GM18505 (cell line): Measurements from ENCODE around the gene ZFYVE9.

ENCODE experiments used
- ATAC-seq: cut with Tn5 transposase; IDR thresholded peaks from one replicate; pipeline ENCODE4 v1.9.1; 2021; ENCODE audit not compliant: unreplicated experiment
- POLR2A ChIP-seq: IDR thresholded peaks from 4 replicates; pipeline ENCODE4 v1.6.1; 2011; ENCODE audit warnings: borderline replicate concordance; ENCODE audit not compliant: insufficient read depth, insufficient read length; ENCODE audit errors: extremely low read depth

Gene ZFYVE9

DNA sequence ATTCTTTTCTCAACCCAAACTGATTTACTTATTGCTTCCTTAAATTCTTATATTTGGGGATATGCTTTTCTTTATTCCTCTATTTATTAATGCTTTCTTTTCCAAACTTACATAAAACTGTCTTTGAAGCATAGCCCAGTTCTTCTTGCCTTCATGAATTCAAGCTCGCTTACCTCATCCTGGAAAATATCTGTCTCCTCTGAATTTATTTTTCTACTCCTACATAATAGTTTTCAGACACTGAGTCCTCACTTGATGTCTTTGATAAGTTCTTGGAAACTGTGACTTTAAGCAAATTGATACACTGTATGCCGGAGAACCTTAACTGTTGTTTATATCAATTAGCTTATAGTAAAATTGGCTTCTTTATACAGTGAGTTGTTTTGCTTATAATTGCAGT is 93.8 kb downstream of the ZFYVE9 start:
- no peak for TF ChIP-seq POLR2A
- ATAC-seq: no peak

DNA sequence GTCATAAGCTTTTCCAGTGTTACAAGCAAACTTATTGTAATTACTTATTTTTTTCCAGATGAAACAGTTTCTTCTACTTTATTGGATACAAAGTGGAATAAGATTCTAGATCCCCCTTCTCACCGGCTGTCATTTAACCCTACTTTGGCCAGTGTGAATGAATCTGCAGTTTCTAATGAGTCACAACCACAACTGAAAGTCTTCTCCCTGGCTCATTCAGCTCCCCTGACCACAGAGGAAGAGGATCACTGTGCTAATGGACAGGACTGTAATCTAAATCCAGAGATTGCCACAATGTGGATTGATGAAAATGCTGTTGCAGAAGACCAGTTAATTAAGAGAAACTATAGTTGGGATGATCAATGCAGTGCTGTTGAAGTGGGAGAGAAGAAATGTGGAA is 95.5 kb downstream of the ZFYVE9 start:
- ATAC-seq: no peak
- TF ChIP-seq POLR2A: no peak

GRCh38 chr1:52238474-52238873 is 96.6 kb downstream of the ZFYVE9 start:
- ATAC-seq: no peak
- no peak for TF ChIP-seq POLR2A

DNA sequence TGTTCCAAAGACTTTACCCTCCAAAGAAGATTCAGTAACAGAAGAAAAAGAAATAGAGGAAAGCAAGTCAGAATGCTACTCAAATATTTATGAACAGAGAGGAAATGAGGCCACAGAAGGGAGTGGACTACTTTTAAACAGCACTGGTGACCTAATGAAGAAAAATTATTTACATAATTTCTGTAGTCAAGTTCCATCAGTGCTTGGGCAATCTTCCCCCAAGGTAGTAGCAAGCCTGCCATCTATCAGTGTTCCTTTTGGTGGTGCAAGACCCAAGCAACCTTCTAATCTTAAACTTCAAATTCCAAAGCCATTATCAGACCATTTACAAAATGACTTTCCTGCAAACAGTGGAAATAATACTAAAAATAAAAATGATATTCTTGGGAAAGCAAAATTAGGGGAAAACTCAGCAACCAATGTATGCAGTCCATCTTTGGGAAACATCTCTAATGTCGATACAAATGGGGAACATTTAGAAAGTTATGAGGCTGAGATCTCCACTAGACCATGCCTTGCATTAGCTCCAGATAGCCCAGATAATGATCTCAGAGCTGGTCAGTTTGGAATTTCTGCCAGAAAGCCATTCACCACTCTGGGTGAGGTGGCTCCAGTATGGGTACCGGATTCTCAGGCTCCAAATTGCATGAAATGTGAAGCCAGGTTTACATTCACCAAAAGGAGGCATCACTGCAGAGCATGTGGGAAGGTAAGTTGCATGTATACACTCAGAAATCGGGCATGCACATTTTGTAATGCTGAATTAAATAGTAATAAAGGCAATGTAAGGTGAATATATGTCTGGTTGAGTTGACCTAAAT is 97.2 kb downstream of the ZFYVE9 start:
- no peak for TF ChIP-seq POLR2A
- no peak for ATAC-seq

DNA sequence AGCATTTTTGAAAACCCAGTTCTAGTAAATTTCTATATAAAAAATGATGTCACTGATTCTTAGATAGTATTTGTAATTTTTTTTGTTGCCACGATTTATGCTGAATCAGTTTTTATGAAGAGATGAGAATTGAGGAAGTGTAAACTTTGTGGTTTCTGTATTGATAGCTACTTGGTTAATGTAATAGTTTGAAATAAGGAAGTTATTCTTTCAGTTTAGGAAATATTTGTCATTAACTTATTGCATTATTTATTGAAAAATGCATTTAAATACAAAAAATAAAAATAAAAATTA is 97.8 kb downstream of the ZFYVE9 start:
- ATAC-seq: no peak
- TF ChIP-seq POLR2A: no peak

DNA sequence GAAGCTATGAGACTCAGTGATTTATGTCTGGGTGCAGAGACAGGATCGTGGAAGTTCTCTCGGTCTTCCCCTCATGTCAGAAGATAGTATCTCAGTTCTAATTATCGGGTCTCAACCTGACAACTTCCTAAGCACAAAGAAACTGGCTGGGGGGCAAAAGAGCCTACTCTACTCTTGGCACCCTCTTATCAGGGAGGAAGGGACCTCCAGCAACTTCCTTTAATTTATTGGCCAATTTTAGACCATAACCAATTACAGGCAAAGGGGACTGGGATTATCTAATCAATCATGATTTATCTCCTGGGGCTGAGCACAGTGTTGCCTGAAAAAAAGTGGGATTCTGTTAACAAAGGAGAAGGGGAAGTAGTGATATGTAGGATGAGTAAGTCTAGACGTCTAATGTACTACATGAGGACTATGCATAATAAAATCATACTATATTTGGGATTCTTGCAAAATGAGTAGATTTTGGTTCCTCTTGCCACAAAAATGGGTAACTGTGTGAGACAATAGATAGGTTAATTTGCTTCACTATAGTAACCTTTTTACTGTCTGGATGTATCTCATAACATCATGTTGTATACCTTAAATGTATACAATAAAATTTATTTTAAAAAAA is 98.8 kb downstream of the ZFYVE9 start:
- no peak for TF ChIP-seq POLR2A
- no peak for ATAC-seq

DNA sequence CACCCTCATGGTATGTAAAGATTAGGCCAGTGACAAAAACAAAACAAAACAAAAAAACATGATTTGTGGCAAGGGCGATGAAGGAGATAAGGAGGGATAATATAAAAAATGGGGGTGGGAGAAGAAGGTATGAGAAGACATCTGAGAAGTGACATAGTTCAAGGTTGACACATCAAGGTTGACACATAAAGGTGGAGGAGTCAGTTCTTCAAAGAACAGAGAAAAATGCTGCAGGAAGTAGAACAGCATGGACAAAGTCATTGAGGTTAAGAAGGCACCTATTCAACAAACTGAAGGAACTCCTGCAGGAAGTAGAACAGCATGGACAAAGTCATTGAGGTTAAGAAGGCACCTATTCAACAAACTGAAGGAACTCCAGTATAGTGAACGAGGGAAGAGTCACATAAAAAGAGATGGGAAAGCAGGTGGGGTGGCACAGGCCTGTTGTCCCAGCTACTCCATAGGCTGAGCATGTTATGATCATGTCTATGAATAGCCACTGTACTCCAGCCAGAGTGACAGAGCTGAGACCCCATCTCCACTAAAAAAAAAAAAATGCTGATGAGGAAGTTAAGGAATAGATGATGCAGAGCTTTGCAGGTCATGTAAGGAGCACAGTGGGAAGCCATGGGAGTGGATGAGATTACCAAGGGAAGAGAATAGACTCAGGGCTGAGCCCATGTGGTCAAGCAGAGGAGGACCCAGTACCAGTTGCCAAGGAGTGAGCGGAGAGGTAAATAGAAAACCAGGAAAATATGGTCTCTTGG is 101.5 kb downstream of the ZFYVE9 start:
- no peak for ATAC-seq
- TF ChIP-seq POLR2A: no peak

DNA sequence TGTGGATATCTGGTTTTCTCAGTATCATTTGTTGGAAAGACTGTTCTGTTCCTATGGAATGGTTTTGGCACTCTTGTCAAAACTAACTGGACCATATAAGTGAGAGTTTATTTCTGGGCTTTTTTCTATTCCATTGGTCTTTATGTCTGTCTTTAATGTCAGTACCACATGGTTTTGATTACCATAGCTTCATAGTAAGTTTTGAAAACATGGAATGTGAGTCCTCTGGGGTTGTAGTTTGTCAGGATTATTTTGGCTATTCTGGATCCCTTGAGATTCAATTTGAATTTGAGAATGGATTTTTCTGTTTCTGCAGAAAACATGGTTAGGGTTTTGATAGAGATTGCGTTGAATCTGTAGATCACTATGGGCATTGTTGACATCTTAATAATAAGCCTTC is 107.9 kb downstream of the ZFYVE9 start:
- ATAC-seq: no peak
- TF ChIP-seq POLR2A: no peak

DNA sequence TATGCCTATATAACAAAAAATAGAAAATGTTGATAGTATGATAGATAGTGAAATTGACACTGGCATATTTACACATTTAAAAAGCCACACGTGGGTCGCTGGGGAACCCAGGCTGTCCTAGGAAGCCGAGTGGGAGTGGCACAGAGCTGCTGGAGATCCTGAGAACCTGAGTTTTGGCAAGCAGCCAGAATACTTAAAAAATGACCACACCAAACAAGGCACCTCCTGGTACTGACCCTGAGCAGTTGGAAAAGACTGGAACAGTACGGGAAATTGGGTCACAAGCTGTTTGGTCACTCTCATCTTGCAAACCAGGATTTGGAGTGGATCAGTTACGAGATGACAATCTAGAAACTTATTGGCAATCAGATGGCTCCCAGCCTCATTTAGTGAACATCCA is 111.5 kb downstream of the ZFYVE9 start:
- ATAC-seq: no peak
- TF ChIP-seq POLR2A: no peak

DNA sequence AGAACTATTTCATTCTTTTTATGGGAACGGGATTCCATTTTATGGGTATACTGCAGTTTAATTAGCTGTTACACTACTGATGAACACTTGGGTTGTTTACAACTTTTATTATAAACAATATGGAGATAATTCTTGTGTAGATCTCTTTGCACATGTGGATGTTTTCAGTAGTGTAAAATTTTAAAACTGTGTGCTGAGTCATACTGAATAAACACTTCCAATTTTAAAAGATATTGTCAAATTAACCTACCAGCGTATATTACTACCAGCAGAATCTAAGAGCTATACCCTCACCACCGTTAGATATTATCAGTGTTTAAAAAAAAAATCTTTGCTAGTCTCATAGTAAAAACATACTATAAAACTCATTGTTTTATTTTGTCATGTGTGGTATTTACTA is 118.0 kb downstream of the ZFYVE9 start:
- no peak for ATAC-seq
- no peak for TF ChIP-seq POLR2A

DNA sequence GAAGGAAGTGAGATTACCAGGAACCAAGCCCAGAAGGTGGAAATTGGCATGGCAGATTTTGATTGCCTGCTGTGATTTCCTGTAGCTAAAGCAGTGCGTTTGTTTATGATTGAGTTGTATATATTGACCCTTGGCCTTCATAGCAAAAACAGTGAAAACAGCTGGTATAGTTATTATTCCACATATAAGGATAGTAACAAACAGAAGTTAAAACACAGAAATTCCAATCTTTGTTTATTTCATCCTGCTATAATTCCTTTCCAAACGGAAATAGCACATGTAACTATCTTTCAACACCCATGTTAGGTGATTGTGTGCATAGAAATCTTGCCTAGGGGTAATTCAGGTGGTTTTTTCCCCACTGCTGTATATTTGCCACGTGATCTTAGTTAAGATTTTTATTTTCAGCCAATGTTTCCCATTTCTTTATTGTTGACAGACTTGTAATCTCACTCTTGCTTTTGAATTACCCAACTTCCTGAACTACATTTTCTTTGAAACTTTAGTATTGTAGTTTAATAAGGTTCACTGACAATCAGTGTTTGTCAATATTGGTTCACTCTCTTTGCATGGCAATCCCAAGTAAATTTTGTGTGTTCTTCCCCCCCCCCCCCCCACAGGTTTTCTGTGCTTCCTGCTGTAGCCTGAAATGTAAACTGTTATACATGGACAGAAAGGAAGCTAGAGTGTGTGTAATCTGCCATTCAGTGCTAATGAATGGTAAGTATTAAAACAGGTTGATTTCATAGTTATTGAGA is 121.4 kb downstream of the ZFYVE9 start:
- TF ChIP-seq POLR2A: no peak
- no peak for ATAC-seq

DNA sequence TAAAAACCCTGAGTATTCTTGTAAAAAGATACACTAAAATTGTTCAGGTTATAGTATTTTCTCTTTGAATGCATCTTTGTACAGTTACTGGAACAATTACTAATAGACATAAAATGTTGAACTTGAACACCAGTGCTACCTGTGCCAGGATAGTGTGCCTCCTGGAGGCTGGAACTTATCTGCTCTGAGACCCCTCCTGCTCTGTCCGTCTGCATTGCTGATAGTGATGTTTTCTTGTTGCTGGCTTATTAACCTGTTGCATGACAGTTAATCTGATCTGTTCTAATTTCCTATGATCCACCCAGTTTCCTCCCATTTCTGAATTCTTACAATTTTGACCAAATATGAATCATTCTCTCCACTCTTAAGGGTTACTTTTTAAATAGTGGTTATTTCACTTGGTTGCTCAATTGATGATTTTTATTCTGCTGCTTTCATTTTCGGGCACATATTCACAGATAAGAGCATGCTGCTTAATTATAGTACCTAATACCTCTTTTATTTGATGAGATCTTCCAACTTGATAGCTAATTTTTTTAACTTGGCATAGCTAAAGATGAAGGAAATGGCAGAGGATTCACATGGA is 122.7 kb downstream of the ZFYVE9 start:
- no peak for TF ChIP-seq POLR2A
- no peak for ATAC-seq

- no peak for ATAC-seq
- no peak for TF ChIP-seq POLR2A
Measured at GRCh38 chr1:52266507-52266906, 124.6 kb downstream of the ZFYVE9 start.

DNA sequence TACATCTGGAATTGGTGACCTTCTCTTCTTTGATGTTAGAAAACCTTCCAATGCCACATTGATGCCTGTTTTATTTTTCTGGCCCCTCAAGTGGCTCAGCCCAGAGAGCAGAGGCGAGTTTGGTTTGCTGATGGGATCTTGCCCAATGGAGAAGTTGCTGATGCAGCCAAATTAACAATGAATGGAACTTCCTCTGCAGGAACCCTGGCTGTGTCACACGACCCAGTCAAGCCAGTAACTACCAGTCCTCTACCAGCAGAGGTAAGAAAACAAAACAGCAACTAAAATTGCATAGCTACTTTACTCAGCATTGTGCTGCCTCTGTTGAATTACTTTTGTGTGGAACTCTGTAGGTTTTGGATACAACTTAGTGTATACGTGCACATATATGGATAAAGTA is 126.5 kb downstream of the ZFYVE9 start:
- TF ChIP-seq POLR2A: no peak

GRCh38 chr1:52281518-52281917 is 139.6 kb downstream of the ZFYVE9 start:
- no peak for TF ChIP-seq POLR2A
- no peak for ATAC-seq

More for the DNA sequence above, 126.5 kb downstream of the ZFYVE9 start:
- ATAC-seq: no peak
